ENCODE measurements around the gene SNX1. TPM values are rescaled to one million over a fixed set of nuclear protein-coding genes. Genes with fewer than 3 reads are reported as not detected.

The SNX1 gene
- total and polyA plus RNA-seq, 2 of the 8 experiments (the other 6 are each of a cell fraction or from before 2014, with no cell fraction given), result 27.9 to 59.8 TPM

GRCh38 chr15:64153480-64154367 is 57.9 kb downstream of the SNX1 start:
- H3K4ac ChIP-seq (replicated peaks; ENCODE audit: insufficient read length, low read depth, low read length), result no peak overlapping the region
- H2BK20ac ChIP-seq (ENCODE audit: low read length), result no peak overlapping the region
- H3K56ac ChIP-seq (replicated peaks; ENCODE audit: insufficient read length, low read depth, low read length), result no peak overlapping the region
- no peak overlapping the region for H3K27ac ChIP-seq (ENCODE audit: low read depth, low read length)
- H2BK15ac ChIP-seq (ENCODE audit: low read length), result no peak overlapping the region
- H3K27me3 ChIP-seq (replicated peaks in 1 of 4; ENCODE audit: control insufficient read depth in 3 of 4, extremely low read depth in 1 of 4, insufficient read depth in 3 of 4, low read length in 3 of 4), result peaks cover 0 to 18% (median 14%) of the 10 kb centered on the region in 4 experiments; a peak in 5 of 7 replicates
- H3K79me1 ChIP-seq (ENCODE audit: low read depth, low read length), result no peaks in the 10 kb centered on the region; the same call in 1 of the 2 replicates
- DNase-seq (ENCODE audit: low read depth in 1 of 2, low spot score in 2 of 2) (peak; percentile 81 to 99), FAIRE-seq (no peak)
- peaks cover 26 to 39% (median 31%) of the 10 kb centered on the region in 4 experiments for H3K36me3 ChIP-seq (ENCODE audit: control insufficient read depth in 2 of 4, insufficient read depth in 4 of 4, low read length in 3 of 4)
- H4K91ac ChIP-seq (replicated peaks; ENCODE audit: insufficient read length, low read length), result peak overlapping the region; percentile 22
- H2BK120ac ChIP-seq (replicated peaks; ENCODE audit: low read depth, low read length), result no peak overlapping the region
- H2BK5ac ChIP-seq (ENCODE audit: low read depth, low read length), result peak overlapping the region; percentile 6; the same call in 1 of the 2 replicates
- peaks cover 0 to 12% (median 8%) of the 10 kb centered on the region in 4 experiments; a peak in 6 of 7 replicates for H3K4me1 ChIP-seq (replicated peaks in 1 of 4; ENCODE audit: control insufficient read depth in 3 of 4, insufficient read depth in 4 of 4, low read length in 3 of 4)
- peak overlapping the region in 1 of 4 experiments; percentile 93; a peak in 3 of 8 replicates for H3K4me3 ChIP-seq (ENCODE audit: extremely low read depth in 1 of 4, insufficient read depth in 2 of 4, low read depth in 3 of 4, low read length in 4 of 4)
- H3K9ac ChIP-seq (replicated peaks in 1 of 4; ENCODE audit: extremely low read depth in 1 of 4, low read depth in 3 of 4, low read length in 3 of 4), result no peak overlapping the region
- H3K23ac ChIP-seq (ENCODE audit: insufficient read length), result no peak overlapping the region
- H4K5ac ChIP-seq (ENCODE audit: insufficient read length, low read depth, low read length), result no peak overlapping the region
- WGBS, 2 experiments (ENCODE audit: extremely low coverage in 1 of 2, insufficient coverage in 1 of 2, insufficient read length in 1 of 2, insufficient replicate concordance in 2 of 2, low coverage in 1 of 2, low lambda C conversion rate in 2 of 2, missing lambda C conversion rate in 1 of 2), result 29% methylated on average over 12 of the region's 12 CpGs; no CpG with 5 or more reads in 1 of the 2 experiments
- H4K8ac ChIP-seq (ENCODE audit: extremely low read depth, insufficient read depth, low read length), result peak overlapping the region; percentile 4; the same call in 1 of the 2 replicates
- peak overlapping the region; percentile 32; the same call in 1 of the 2 replicates for H3K18ac ChIP-seq (ENCODE audit: extremely low read depth, low read length)
- CTCF ChIA-PET (ENCODE audit: partially characterized antibody), result interaction anchor here (0.6 to 3.8 kb wide), 35 partner anchors 8 to 837 kb away, joined by 3 to 23 read pairs (median 4); partner anchors contain the start of genes CIAO2A, PPIB and TRIP4
- no peak overlapping the region for H3K14ac ChIP-seq (ENCODE audit: insufficient read length)
- no peak overlapping the region for H2AFZ ChIP-seq (ENCODE audit: low read length)
- no peaks in the 10 kb centered on the region for H3K9me3 ChIP-seq (ENCODE audit: insufficient read depth in 2 of 2, low read depth in 1 of 2, low read length in 1 of 2)
- peak overlapping the region in 1 of 2 experiments; percentile 99 for H3K4me2 ChIP-seq (ENCODE audit: insufficient read depth in 1 of 2, low read depth in 2 of 2, low read length in 2 of 2)
- POLR2A ChIA-PET (ENCODE audit: partially characterized antibody), result interaction anchor here (0.6 to 3.0 kb wide), 11 partner anchors 9 to 532 kb away, joined by 3 to 34 read pairs (median 3); partner anchors contain the start of genes CIAO2A and PPIB
- no peak overlapping the region for H2AK5ac ChIP-seq (ENCODE audit: low read depth, low read length)
- H2BK12ac ChIP-seq (ENCODE audit: low read depth, low read length), result no peak overlapping the region
- H3K23me2 ChIP-seq (ENCODE audit: low read depth, low read length), result peaks cover 9% of the 10 kb centered on the region; the same call in 1 of the 2 replicates
- H4K20me1 ChIP-seq (replicated peaks in 1 of 2; ENCODE audit: control insufficient read depth in 1 of 2, insufficient read depth in 2 of 2, low read length in 2 of 2), result peaks cover 10 to 14% of the 10 kb centered on the region in 2 experiments
- H3K79me2 ChIP-seq (ENCODE audit: control insufficient read depth in 1 of 2, insufficient read depth in 2 of 2, low read length in 2 of 2), result no peaks in the 10 kb centered on the region
- peak; percentile 59 for TF ChIP-seq MAX (IDR thresholded peaks at IDR 0.05)
- peak; percentile 54; the same call in 1 of the 2 replicates for TF ChIP-seq CREB1 (IDR thresholded peaks at IDR 0.05)
- 0 out of 4 replicates have a peak, but pooled peaks of 1 of the 2 experiments have one; percentile 33 for TF ChIP-seq SIN3A (conservative IDR thresholded peaks at IDR 0.05 in 1 of 2, IDR thresholded peaks at IDR 0.05 in 1 of 2; ENCODE audit: low read depth in 1 of 2, low read length in 2 of 2)
- TF ChIP-seq POLR2AphosphoS5 (IDR thresholded peaks at IDR 0.05; ENCODE audit: low read depth, low read length), result peak; percentile 74; the same call in 1 of the 2 replicates
- TF ChIP-seq CTCF (IDR thresholded peaks at IDR 0.05; ENCODE audit: control extremely low read depth in 1 of 3, insufficient read depth in 1 of 3, low read depth in 1 of 3, low read length in 3 of 3), result peak; percentile 88 to 99 (median 99)
- TF ChIP-seq EP300 (IDR thresholded peaks at IDR 0.05; ENCODE audit: borderline replicate concordance in 1 of 2, low read depth in 2 of 2, low read length in 2 of 2), result no peak

Data from H1 (cell line).